ENCODE measurements around the gene PARP6.

PARP6 gene

GRCh38 chr15:72227720-72228119, 44.6 kb downstream of the PARP6 start:
- H3K4me1 ChIP-seq (ENCODE audit: control extremely low read depth in 1 of 4, control insufficient read depth in 4 of 4, insufficient read depth in 4 of 4, low read length in 3 of 4): peaks cover 27 to 58% (median 54%) of the 10 kb centered on the region in 4 experiments

DNA sequence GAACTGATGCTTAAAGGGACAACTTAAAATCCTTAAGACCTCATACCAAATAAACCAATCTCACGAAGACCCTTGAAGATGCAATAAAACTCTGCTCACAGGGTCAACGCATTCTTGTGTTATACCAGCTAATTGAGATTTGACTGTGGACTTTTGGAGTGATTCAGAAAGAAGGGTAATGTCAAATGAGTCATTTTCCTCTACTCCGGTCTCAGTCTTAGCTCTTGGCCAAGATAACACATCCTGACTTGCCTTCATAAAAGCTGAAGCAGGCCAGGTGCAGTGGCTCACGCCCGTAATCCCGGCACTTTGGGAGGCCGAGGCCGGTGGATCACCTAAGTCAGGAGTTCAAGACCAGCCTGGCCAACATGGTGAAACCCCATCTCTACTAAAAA, 45.2 kb downstream of the PARP6 start:
- Histone ChIP-seq H3K4me3 (ENCODE audit: control insufficient read depth in 1 of 7, extremely low read depth in 1 of 7, insufficient read depth in 4 of 7, low read depth in 2 of 7, low read length in 6 of 7) (peak overlapping the region in 4 of 7 experiments; percentile 7 to 50 (median 37)), H3K9me3 (ENCODE audit: control extremely low read depth in 1 of 5, control insufficient read depth in 4 of 5, insufficient read depth in 2 of 5, low read depth in 1 of 5, low read length in 4 of 5) (no peaks in the 10 kb centered on the region), H3K36me3 (ENCODE audit: control insufficient read depth in 4 of 4, insufficient read depth in 4 of 4, low read length in 3 of 4) (peaks cover 2 to 41% (median 4%) of the 10 kb centered on the region in 4 experiments), H3K27ac (ENCODE audit: insufficient read depth in 1 of 2, low read depth in 1 of 2, low read length in 2 of 2, poor library complexity in 1 of 2, severe bottlenecking in 2 of 2) (peak overlapping the region in 1 of 2 experiments; percentile 81), H3K27me3 (replicated peaks in 2 of 5; ENCODE audit: control insufficient read depth in 4 of 5, insufficient read depth in 5 of 5, low read length in 4 of 5) (no peaks in the 10 kb centered on the region), H3K4me1 (ENCODE audit: control extremely low read depth in 1 of 4, control insufficient read depth in 4 of 4, insufficient read depth in 4 of 4, low read length in 3 of 4) (peaks cover 24 to 56% (median 51%) of the 10 kb centered on the region in 4 experiments)
- CTCF ChIA-PET: interaction anchor here (0.7 to 3.3 kb wide), 15 partner anchors 10 to 58 kb away, joined by 3 to 11 read pairs (median 4); no protein-coding TSS in a partner anchor
- POLR2A ChIA-PET: no interaction called here
- peak in 2 of 3 donors; percentile 24 to 30 for DNase-seq
- WGBS (ENCODE audit: insufficient coverage): 50% methylated on average over 1 of the region's 8 CpGs

More at GRCh38 chr15:72227720-72228119, 44.6 kb downstream of the PARP6 start:
- no peaks in the 10 kb centered on the region for H3K27me3 ChIP-seq (replicated peaks in 2 of 5; ENCODE audit: control insufficient read depth in 4 of 5, insufficient read depth in 5 of 5, low read length in 4 of 5)
- peak; percentile 30 to 76 (median 72) for DNase-seq
- H3K36me3 ChIP-seq (ENCODE audit: control insufficient read depth in 4 of 4, insufficient read depth in 4 of 4, low read length in 3 of 4): peaks cover 0 to 35% (median 4%) of the 10 kb centered on the region in 4 experiments
- CTCF ChIA-PET: interaction anchor here (1.1 to 3.3 kb wide), 9 partner anchors 10 to 54 kb away, joined by 3 to 11 read pairs (median 5); no protein-coding TSS in a partner anchor
- peak overlapping the region; percentile 37 to 81 for H3K27ac ChIP-seq (ENCODE audit: insufficient read depth in 1 of 2, low read depth in 1 of 2, low read length in 2 of 2, poor library complexity in 1 of 2, severe bottlenecking in 2 of 2)
- no CpG with 5 or more reads among the region's 4 CpGs for WGBS (ENCODE audit: insufficient coverage)
- H3K9me3 ChIP-seq (ENCODE audit: control extremely low read depth in 1 of 5, control insufficient read depth in 4 of 5, insufficient read depth in 2 of 5, low read depth in 1 of 5, low read length in 4 of 5): no peaks in the 10 kb centered on the region
- POLR2A ChIA-PET: interaction anchor here (0.6 to 0.9 kb wide), 2 partner anchors 45 to 108 kb away, joined by 3 read pairs; partner anchors contain the start of gene PARP6
- peak overlapping the region in 4 of 7 experiments; percentile 19 to 94 (median 37) for H3K4me3 ChIP-seq (ENCODE audit: control insufficient read depth in 1 of 7, extremely low read depth in 1 of 7, insufficient read depth in 4 of 7, low read depth in 2 of 7, low read length in 6 of 7)

- H3K27ac ChIP-seq (ENCODE audit: insufficient read depth in 1 of 2, low read depth in 1 of 2, low read length in 2 of 2, poor library complexity in 1 of 2, severe bottlenecking in 2 of 2): no peak overlapping the region
- WGBS (ENCODE audit: insufficient coverage): 98% methylated on average over 9 of the region's 10 CpGs
These were observed 49.1 kb downstream of the PARP6 start for GRCh38 chr15:72223278-72223677.

GRCh38 chr15:72222393-72222792, 50.0 kb downstream of the PARP6 start:
- peaks cover 9 to 36% (median 22%) of the 10 kb centered on the region in 4 experiments for H3K4me1 ChIP-seq (ENCODE audit: control extremely low read depth in 1 of 4, control insufficient read depth in 4 of 4, insufficient read depth in 4 of 4, low read length in 3 of 4)
- no peak overlapping the region for H3K27ac ChIP-seq (ENCODE audit: insufficient read depth in 1 of 2, low read depth in 1 of 2, low read length in 2 of 2, poor library complexity in 1 of 2, severe bottlenecking in 2 of 2)
- no peak for DNase-seq
- no peaks in the 10 kb centered on the region for H3K9me3 ChIP-seq (ENCODE audit: control extremely low read depth in 1 of 5, control insufficient read depth in 4 of 5, insufficient read depth in 2 of 5, low read depth in 1 of 5, low read length in 4 of 5)
- no peak overlapping the region for H3K4me3 ChIP-seq (ENCODE audit: control insufficient read depth in 1 of 7, extremely low read depth in 1 of 7, insufficient read depth in 4 of 7, low read depth in 2 of 7, low read length in 6 of 7)
- POLR2A ChIA-PET: no interaction called here
- peaks cover 6 to 74% (median 22%) of the 10 kb centered on the region in 4 experiments for H3K36me3 ChIP-seq (ENCODE audit: control insufficient read depth in 4 of 4, insufficient read depth in 4 of 4, low read length in 3 of 4)
- H3K27me3 ChIP-seq (replicated peaks in 2 of 5; ENCODE audit: control insufficient read depth in 4 of 5, insufficient read depth in 5 of 5, low read length in 4 of 5): no peaks in the 10 kb centered on the region
- CTCF ChIA-PET: interaction anchor here (2.1 to 3.6 kb wide), 2 partner anchors 8 to 22 kb away, joined by 6 to 12 read pairs; partner anchors contain the start of gene PKM
- WGBS (ENCODE audit: insufficient coverage): 94% methylated on average over 4 of the region's 4 CpGs

More at GRCh38 chr15:72223278-72223677, 49.1 kb downstream of the PARP6 start:
- ChIA-PET POLR2A (no interaction called here), CTCF (interaction anchor here (3.6 kb wide), 1 partner anchor 23 kb away, joined by 12 read pairs; no protein-coding TSS in a partner anchor)
- peaks cover 6 to 68% (median 16%) of the 10 kb centered on the region in 4 experiments for H3K36me3 ChIP-seq (ENCODE audit: control insufficient read depth in 4 of 4, insufficient read depth in 4 of 4, low read length in 3 of 4)
- no peak for DNase-seq
- no peaks in the 10 kb centered on the region for H3K27me3 ChIP-seq (replicated peaks in 2 of 5; ENCODE audit: control insufficient read depth in 4 of 5, insufficient read depth in 5 of 5, low read length in 4 of 5)
- no peak overlapping the region for H3K4me3 ChIP-seq (ENCODE audit: control insufficient read depth in 1 of 7, extremely low read depth in 1 of 7, insufficient read depth in 4 of 7, low read depth in 2 of 7, low read length in 6 of 7)
- no peaks in the 10 kb centered on the region for H3K9me3 ChIP-seq (ENCODE audit: control extremely low read depth in 1 of 5, control insufficient read depth in 4 of 5, insufficient read depth in 2 of 5, low read depth in 1 of 5, low read length in 4 of 5)
- H3K4me1 ChIP-seq (ENCODE audit: control extremely low read depth in 1 of 4, control insufficient read depth in 4 of 4, insufficient read depth in 4 of 4, low read length in 3 of 4): peaks cover 9 to 45% (median 30%) of the 10 kb centered on the region in 4 experiments

DNA sequence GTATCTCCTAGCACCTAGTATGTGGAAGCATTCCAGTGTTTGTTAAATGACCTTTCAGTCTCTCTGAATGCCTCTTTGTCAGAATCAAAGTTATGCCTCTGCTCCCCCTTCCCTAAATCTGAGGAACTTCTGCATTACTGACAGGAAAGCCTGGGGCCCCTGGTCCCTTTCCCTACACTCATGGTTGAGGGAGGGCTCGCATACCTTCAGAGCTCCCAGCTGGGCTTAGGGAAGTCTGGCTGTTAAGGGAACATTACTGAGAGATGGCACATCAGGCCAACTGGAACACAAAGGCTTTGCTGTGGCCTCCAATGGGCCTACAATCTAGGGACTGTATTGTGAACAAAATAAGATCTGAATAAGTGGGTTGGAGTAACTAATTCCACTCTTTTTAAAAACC, 51.7 kb downstream of the PARP6 start:
- Histone ChIP-seq H3K9me3 (ENCODE audit: control extremely low read depth in 1 of 5, control insufficient read depth in 4 of 5, insufficient read depth in 2 of 5, low read depth in 1 of 5, low read length in 4 of 5) (no peaks in the 10 kb centered on the region), H3K27me3 (replicated peaks in 2 of 5; ENCODE audit: control insufficient read depth in 4 of 5, insufficient read depth in 5 of 5, low read length in 4 of 5) (no peaks in the 10 kb centered on the region), H3K4me1 (ENCODE audit: control extremely low read depth in 1 of 4, control insufficient read depth in 4 of 4, insufficient read depth in 4 of 4, low read length in 3 of 4) (peaks cover 1 to 20% (median 10%) of the 10 kb centered on the region in 4 experiments), H3K36me3 (ENCODE audit: control insufficient read depth in 4 of 4, insufficient read depth in 4 of 4, low read length in 3 of 4) (peaks cover 18 to 80% (median 34%) of the 10 kb centered on the region in 4 experiments), H3K4me3 (ENCODE audit: control insufficient read depth in 1 of 7, extremely low read depth in 1 of 7, insufficient read depth in 4 of 7, low read depth in 2 of 7, low read length in 6 of 7) (no peak overlapping the region), H3K27ac (ENCODE audit: insufficient read depth in 1 of 2, low read depth in 1 of 2, low read length in 2 of 2, poor library complexity in 1 of 2, severe bottlenecking in 2 of 2) (peak overlapping the region in 1 of 2 experiments; percentile 28)
- peak in 1 of 3 donors; percentile 10 for DNase-seq
- 17% methylated on average over 1 of the region's 1 CpG for WGBS (ENCODE audit: insufficient coverage)
- ChIA-PET POLR2A (no interaction called here), CTCF (interaction anchor here (1.0 to 2.1 kb wide), 3 partner anchors 10 to 20 kb away, joined by 3 to 6 read pairs (median 5); partner anchors contain the start of gene PKM)

DNA sequence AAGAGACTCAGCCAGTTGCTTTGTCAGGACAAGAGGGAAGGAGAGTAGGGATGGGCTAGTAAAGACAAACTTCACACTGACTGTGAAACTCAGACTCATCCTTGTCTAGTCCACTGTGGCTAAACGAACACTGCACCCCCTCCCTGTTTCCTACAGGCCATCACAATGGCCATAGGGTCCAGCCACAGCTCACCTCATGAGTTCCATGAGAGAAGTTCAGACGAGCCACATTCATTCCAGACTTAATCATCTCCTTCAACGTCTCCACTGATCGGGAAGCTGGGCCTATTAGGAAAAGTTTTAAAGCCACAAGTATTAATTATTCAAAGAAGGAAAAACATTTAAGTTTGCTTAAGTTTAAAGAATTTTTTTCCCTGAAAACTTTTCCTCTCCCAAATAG, 55.1 kb downstream of the PARP6 start:
- DNase-seq: no peak
- H3K4me1 ChIP-seq (ENCODE audit: control extremely low read depth in 1 of 4, control insufficient read depth in 4 of 4, insufficient read depth in 4 of 4, low read length in 3 of 4): peaks cover 1 to 16% (median 9%) of the 10 kb centered on the region in 4 experiments
- H3K36me3 ChIP-seq (ENCODE audit: control insufficient read depth in 4 of 4, insufficient read depth in 4 of 4, low read length in 3 of 4): peaks cover 22 to 90% (median 47%) of the 10 kb centered on the region in 4 experiments
- H3K27ac ChIP-seq (ENCODE audit: insufficient read depth in 1 of 2, low read depth in 1 of 2, low read length in 2 of 2, poor library complexity in 1 of 2, severe bottlenecking in 2 of 2): no peak overlapping the region
- no peak overlapping the region for H3K4me3 ChIP-seq (ENCODE audit: control insufficient read depth in 1 of 7, extremely low read depth in 1 of 7, insufficient read depth in 4 of 7, low read depth in 2 of 7, low read length in 6 of 7)
- CTCF ChIA-PET: interaction anchor here (1.3 to 3.7 kb wide), 4 partner anchors 9 to 19 kb away, joined by 4 to 18 read pairs (median 5); no protein-coding TSS in a partner anchor
- H3K9me3 ChIP-seq (ENCODE audit: control extremely low read depth in 1 of 5, control insufficient read depth in 4 of 5, insufficient read depth in 2 of 5, low read depth in 1 of 5, low read length in 4 of 5): no peaks in the 10 kb centered on the region
- H3K27me3 ChIP-seq (replicated peaks in 2 of 5; ENCODE audit: control insufficient read depth in 4 of 5, insufficient read depth in 5 of 5, low read length in 4 of 5): no peaks in the 10 kb centered on the region
- 100% methylated on average over 1 of the region's 4 CpGs for WGBS (ENCODE audit: insufficient coverage)
- POLR2A ChIA-PET: no interaction called here

- no peak overlapping the region for H3K4me3 ChIP-seq (ENCODE audit: control insufficient read depth in 1 of 7, extremely low read depth in 1 of 7, insufficient read depth in 4 of 7, low read depth in 2 of 7, low read length in 6 of 7)
- ChIA-PET POLR2A (no interaction called here), CTCF (interaction anchor here (1.3 to 3.7 kb wide), 3 partner anchors 10 to 18 kb away, joined by 4 to 18 read pairs (median 6); no protein-coding TSS in a partner anchor)
- peaks cover 28 to 92% (median 53%) of the 10 kb centered on the region in 4 experiments for H3K36me3 ChIP-seq (ENCODE audit: control insufficient read depth in 4 of 4, insufficient read depth in 4 of 4, low read length in 3 of 4)
- DNase-seq: no peak
- H3K27me3 ChIP-seq (replicated peaks in 2 of 5; ENCODE audit: control insufficient read depth in 4 of 5, insufficient read depth in 5 of 5, low read length in 4 of 5): no peaks in the 10 kb centered on the region
- no peaks in the 10 kb centered on the region for H3K9me3 ChIP-seq (ENCODE audit: control extremely low read depth in 1 of 5, control insufficient read depth in 4 of 5, insufficient read depth in 2 of 5, low read depth in 1 of 5, low read length in 4 of 5)
- H3K4me1 ChIP-seq (ENCODE audit: control extremely low read depth in 1 of 4, control insufficient read depth in 4 of 4, insufficient read depth in 4 of 4, low read length in 3 of 4): peaks cover 1 to 7% (median 6%) of the 10 kb centered on the region in 4 experiments
- WGBS (ENCODE audit: insufficient coverage): 100% methylated on average over 1 of the region's 1 CpG
- no peak overlapping the region for H3K27ac ChIP-seq (ENCODE audit: insufficient read depth in 1 of 2, low read depth in 1 of 2, low read length in 2 of 2, poor library complexity in 1 of 2, severe bottlenecking in 2 of 2)
These were observed 56.3 kb downstream of the PARP6 start for GRCh38 chr15:72216079-72216478.

Data from common myeloid progenitor, CD34-positive (primary cell).